Erythroblast (primary cell): ENCODE measurements around the gene ATP6V0E1.

Experiments
- GATA1 ChIP-seq: IDR thresholded peaks from 2 replicates; pipeline ENCODE4 v1.6.1; 2011; ENCODE audit warnings: low read depth, mild to moderate bottlenecking, control low read depth, low read length, moderate library complexity
- POLR2A ChIP-seq: IDR thresholded peaks from 2 replicates; pipeline ENCODE4 v1.6.1; 2011; ENCODE audit warnings: mild to moderate bottlenecking, low read length

GRCh38 chr5:173012882-173013281 lies 29.3 kb downstream of the ATP6V0E1 start:
- TF ChIP-seq POLR2A (no peak), GATA1 (no peak)
